VCaP (cell line): ENCODE data around the gene ENKD1.

Experiments
- H3K27ac ChIP-seq: fragments of 450-650 bp; 2 replicates; pipeline ENCODE4 v1.5.1; 2017
- TF ChIP-seq, protein P1 (sequence below): fragments of 450-650 bp; conservative IDR thresholded peaks from 2 replicates; pipeline ENCODE4 v1.5.1; 2017; ENCODE audit warnings: mild to moderate bottlenecking, moderate library complexity

ENKD1 gene

GRCh38 chr16:67647111-67647651, 19.4 kb downstream of the ENKD1 start:
- no peak overlapping the region for H3K27ac ChIP-seq

DNA sequence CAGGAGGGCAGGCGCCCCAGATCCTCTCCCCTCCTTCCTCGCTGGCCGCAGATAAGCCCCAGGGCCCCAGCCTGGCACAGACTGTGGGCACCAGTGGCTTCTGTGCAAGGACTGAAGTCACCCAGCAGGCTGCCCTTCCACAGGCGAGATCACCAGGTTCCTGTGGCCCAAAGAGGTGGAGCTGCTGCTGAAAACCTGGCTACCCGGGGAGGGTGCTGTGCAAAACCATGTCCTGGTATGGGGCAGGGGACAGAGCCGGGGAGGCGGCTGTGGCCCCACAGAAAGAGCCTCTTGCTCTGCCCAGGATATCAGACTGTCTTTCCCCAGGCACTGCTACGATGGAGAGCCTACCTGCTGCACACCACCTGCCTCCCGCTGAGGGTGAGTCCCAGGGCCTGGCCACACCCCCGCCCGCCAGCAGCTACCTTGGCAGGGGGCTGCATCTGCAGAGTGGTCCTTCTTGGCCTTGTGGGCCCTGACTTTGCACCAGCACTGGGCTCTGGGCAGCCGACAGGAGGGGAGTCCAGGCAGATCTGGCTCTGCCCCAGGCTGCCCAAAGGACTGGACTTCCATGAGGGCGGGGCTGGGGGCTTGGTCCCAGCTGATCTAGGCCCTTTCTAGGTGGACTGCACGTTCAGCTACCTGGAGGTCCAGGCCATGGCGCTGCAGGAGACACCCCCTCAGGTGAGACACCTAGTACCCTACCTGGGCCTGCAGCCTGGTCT, 21.0 kb downstream of the ENKD1 start:
- TF ChIP-seq, protein P1, sequence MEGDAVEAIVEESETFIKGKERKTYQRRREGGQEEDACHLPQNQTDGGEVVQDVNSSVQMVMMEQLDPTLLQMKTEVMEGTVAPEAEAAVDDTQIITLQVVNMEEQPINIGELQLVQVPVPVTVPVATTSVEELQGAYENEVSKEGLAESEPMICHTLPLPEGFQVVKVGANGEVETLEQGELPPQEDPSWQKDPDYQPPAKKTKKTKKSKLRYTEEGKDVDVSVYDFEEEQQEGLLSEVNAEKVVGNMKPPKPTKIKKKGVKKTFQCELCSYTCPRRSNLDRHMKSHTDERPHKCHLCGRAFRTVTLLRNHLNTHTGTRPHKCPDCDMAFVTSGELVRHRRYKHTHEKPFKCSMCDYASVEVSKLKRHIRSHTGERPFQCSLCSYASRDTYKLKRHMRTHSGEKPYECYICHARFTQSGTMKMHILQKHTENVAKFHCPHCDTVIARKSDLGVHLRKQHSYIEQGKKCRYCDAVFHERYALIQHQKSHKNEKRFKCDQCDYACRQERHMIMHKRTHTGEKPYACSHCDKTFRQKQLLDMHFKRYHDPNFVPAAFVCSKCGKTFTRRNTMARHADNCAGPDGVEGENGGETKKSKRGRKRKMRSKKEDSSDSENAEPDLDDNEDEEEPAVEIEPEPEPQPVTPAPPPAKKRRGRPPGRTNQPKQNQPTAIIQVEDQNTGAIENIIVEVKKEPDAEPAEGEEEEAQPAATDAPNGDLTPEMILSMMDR = no peak
- H3K27ac ChIP-seq = peak overlapping the region; percentile 80

More at GRCh38 chr16:67647111-67647651, 19.4 kb downstream of the ENKD1 start:
- TF ChIP-seq, protein P1 = no peak

- peak overlapping the region; percentile 80 for H3K27ac ChIP-seq
- TF ChIP-seq, protein P1 = no peak
Observed at GRCh38 chr16:67644038-67644437, 22.5 kb downstream of the ENKD1 start.

DNA sequence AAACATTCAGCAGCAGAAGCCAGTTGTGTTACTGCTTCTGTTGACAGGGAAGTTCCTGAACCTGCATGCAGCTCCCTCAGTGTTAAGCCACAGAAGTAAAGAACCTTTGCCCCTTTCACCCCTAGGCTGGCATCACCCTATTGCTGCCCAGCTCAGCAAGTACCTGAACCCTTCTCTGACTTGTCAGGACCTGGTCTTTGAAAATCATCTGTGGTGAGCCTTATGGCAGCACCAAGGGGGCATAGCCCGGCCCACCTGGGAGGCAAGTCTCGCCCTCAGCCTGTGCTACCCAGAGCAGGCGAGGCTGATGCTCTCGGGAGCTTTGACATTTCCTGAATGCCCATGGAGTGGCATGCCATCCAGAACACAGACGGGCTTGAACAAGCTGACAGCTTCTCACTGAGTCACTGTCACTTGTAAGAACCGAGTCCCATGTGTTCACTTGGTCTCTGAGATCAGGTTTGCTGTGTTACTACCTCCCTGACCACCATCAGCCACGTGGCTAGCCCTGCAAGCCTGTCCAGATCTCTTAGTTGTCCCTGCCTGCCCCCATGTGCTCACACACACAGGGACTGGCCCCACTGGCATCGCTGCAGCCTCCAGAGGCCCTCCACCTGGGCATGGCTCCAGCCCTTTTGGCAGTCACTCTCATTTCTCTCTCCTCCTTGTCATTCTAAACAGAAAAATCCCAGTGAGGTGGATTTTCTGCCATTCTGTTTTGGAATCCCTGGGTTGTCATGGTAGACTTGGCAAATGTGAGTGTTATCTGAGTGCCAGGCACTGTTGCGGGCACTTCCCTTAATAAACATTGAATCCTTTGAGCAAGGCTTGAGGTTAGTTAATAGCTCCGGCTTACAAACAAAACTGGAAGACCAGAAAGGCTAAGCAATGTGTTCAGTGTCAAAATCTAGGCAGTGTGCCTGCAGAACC, 24.5 kb downstream of the ENKD1 start:
- TF ChIP-seq, protein P1 = no peak
- peak overlapping the region; percentile 80 for H3K27ac ChIP-seq

- TF ChIP-seq, protein P1 = no peak
- H3K27ac ChIP-seq = no peak overlapping the region
Observed at GRCh38 chr16:67637625-67638024, 28.9 kb downstream of the ENKD1 start.

GRCh38 chr16:67636713-67637112, 29.8 kb downstream of the ENKD1 start:
- TF ChIP-seq, protein P1 = no peak
- H3K27ac ChIP-seq = no peak overlapping the region
